GM12878 (cell line): ENCODE measurements around the gene COQ4. TPM values are rescaled to one million over a fixed set of nuclear protein-coding genes. Genes with fewer than 3 reads are reported as not detected.

Source experiments
- ATAC-seq: fragments of 200-7000 bp; cut with Tn5 transposase; 3 replicates; pipeline ENCODE4 v1.9.1; 2020; ENCODE audit warnings: mild to moderate bottlenecking, moderate library complexity
- BruUV-seq: library from RNA; stranded (reverse); fragments of 400-500 nt; replicated peaks from 2 replicates; lab custom pipeline; 2021; lab: Mats Ljungman, UMichigan
- CTCF ChIA-PET: fragments of 300-600 bp; sonication (Branson Sonifier 250); formaldehyde crosslinking; extraction: SDS; loops from one replicate; lab custom pipeline; 2021; ENCODE audit warnings: inconsistent platforms; lab: Yijun Ruan, JAX
- POLR2A ChIA-PET: fragments of 350-600 bp; formaldehyde crosslinking; extraction: SDS; loops from one replicate; lab custom pipeline; 2021; ENCODE audit warnings: inconsistent platforms; lab: Charles Lee
- RAD21 ChIA-PET: fragments of 300-600 bp; sonication (Branson Sonifier 250); formaldehyde crosslinking; loops from one replicate; lab custom pipeline; 2023; ENCODE audit warnings: antibody characterized with exemption; ENCODE audit not compliant: unreplicated experiment; lab: Charles Lee
- SMC1A ChIA-PET: fragments of 300-600 bp; sonication (Branson Sonifier 250); formaldehyde crosslinking; loops from one replicate; lab custom pipeline; 2023; ENCODE audit not compliant: unreplicated experiment, uncharacterized antibody; lab: Charles Lee
- DNase-seq: peaks from one replicate; pipeline ENCODE4 v3.0.0-alpha.2; 2011; ENCODE audit warnings: low read depth, low spot score
- FAIRE-seq: peaks from 3 replicates; lab custom pipeline; 2011; peaks lifted over from hg19 to GRCh38; lab: Jason Lieb, UNC
- H2AFZ ChIP-seq: 2 replicates; pipeline ENCODE4 v1.6.0; 2011; ENCODE audit warnings: low read depth, low read length, control low read depth; ENCODE audit not compliant: control insufficient read depth
- H3K27ac ChIP-seq: 2 replicates; pipeline ENCODE4 v1.5.1; 2011; ENCODE audit warnings: control low read depth; ENCODE audit not compliant: control insufficient read depth, insufficient read depth
- H3K27me3 ChIP-seq, 2 experiments: replicated peaks in 1 of 2; 2 replicates each; pipeline versions ENCODE4 v1.6.0 to v1.6.1; 2011; ENCODE audit warnings: low read length in 1 of 2; ENCODE audit not compliant: control insufficient read depth in 2 of 2, insufficient read depth in 2 of 2
- H3K36me3 ChIP-seq, 2 experiments: 2 replicates each; pipeline ENCODE4 v1.5.1; 2011; ENCODE audit warnings: low read length in 1 of 2; ENCODE audit not compliant: control insufficient read depth in 2 of 2, insufficient read depth in 2 of 2
- H3K4me1 ChIP-seq: 2 replicates; pipeline ENCODE4 v1.6.1; 2011; ENCODE audit warnings: mild to moderate bottlenecking, low read length, moderate library complexity, mixed read lengths; ENCODE audit not compliant: control insufficient read depth, insufficient read depth
- H3K4me2 ChIP-seq: 2 replicates; pipeline ENCODE4 v1.6.0; 2011; ENCODE audit warnings: control low read depth; ENCODE audit not compliant: control insufficient read depth, insufficient read depth
- H3K4me3 ChIP-seq: fragments of 200-600 bp; sonication (generic); 2 replicates; pipeline ENCODE4 v1.5.1; 2016
- H3K79me2 ChIP-seq: 2 replicates; pipeline ENCODE4 v1.6.0; 2011; ENCODE audit warnings: low read length; ENCODE audit not compliant: control insufficient read depth, insufficient read depth
- H3K9ac ChIP-seq: 2 replicates; pipeline ENCODE4 v1.8.0; 2011; ENCODE audit warnings: low read length, control low read depth, mixed read lengths; ENCODE audit not compliant: control insufficient read depth, insufficient read depth
- H3K9me3 ChIP-seq: replicated peaks from 3 replicates; pipeline ENCODE4 v1.5.1; 2011; ENCODE audit warnings: mild to moderate bottlenecking, low read length; ENCODE audit not compliant: control insufficient read depth, insufficient read depth
- H4K20me1 ChIP-seq: 2 replicates; pipeline ENCODE4 v1.6.0; 2011; ENCODE audit not compliant: control insufficient read depth, insufficient read depth
- DPF2 ChIP-seq: fragments of 450-650 bp; IDR thresholded peaks from 2 replicates; pipeline ENCODE4 v1.6.1; 2017; ENCODE audit warnings: mild to moderate bottlenecking
- E2F8 ChIP-seq: fragments of 450-650 bp; IDR thresholded peaks from 2 replicates; pipeline ENCODE4 v1.6.1; 2018; ENCODE audit warnings: mild to moderate bottlenecking, low read depth, moderate library complexity; ENCODE audit not compliant: partially characterized antibody
- ESRRA ChIP-seq: IDR thresholded peaks from 2 replicates; pipeline ENCODE4 v1.6.1; 2012; ENCODE audit warnings: mild to moderate bottlenecking, low read length, improper control_type of control experiment
- ETV6 ChIP-seq, 2 experiments: fragments of 450-650 bp in 1 of 2; IDR thresholded peaks in 1 of 2; conservative IDR thresholded peaks in 1 of 2; 2 replicates each; pipeline ENCODE4 v1.6.1; 2014; ENCODE audit warnings: antibody characterized with exemption in 1 of 2, borderline replicate concordance in 1 of 2, low read depth in 1 of 2, mild to moderate bottlenecking in 1 of 2, moderate library complexity in 1 of 2
- MYB ChIP-seq: fragments of 150-350 bp; IDR thresholded peaks from 2 replicates; pipeline ENCODE4 v1.6.1; 2014; ENCODE audit warnings: mild to moderate bottlenecking, low read depth, low read length, borderline replicate concordance
- NRF1 ChIP-seq: conservative IDR thresholded peaks from 2 replicates; pipeline ENCODE4 v1.6.1; 2011; ENCODE audit warnings: mild to moderate bottlenecking, low read depth, low read length, improper control_type of control experiment
- POU2F2 ChIP-seq: IDR thresholded peaks from 3 replicates; pipeline ENCODE4 v1.6.1; 2011; ENCODE audit warnings: low read depth, mild to moderate bottlenecking, low read length, borderline replicate concordance
- ZNF274 ChIP-seq: IDR thresholded peaks from one replicate; pipeline ENCODE4 v1.8.0; 2011; ENCODE audit not compliant: insufficient read length, insufficient read depth
- ZNF384 ChIP-seq: IDR thresholded peaks from 2 replicates; pipeline ENCODE4 v1.6.1; 2012; ENCODE audit warnings: low read depth, mild to moderate bottlenecking, low read length, improper control_type of control experiment, borderline replicate concordance
- ZNF622 ChIP-seq: fragments of 450-650 bp; IDR thresholded peaks from 2 replicates; pipeline ENCODE4 v1.6.1; 2017; ENCODE audit warnings: mild to moderate bottlenecking, inconsistent platforms
- ZZZ3 ChIP-seq: IDR thresholded peaks from 2 replicates; pipeline ENCODE4 v1.6.1; 2011; ENCODE audit warnings: low read depth; ENCODE audit not compliant: control insufficient read depth, insufficient read length
- WGBS: methylation state at CpG from one replicate; pipeline ENCODE4 v1.1.6; 2016; ENCODE audit warnings: low lambda C conversion rate; ENCODE audit not compliant: insufficient replicate concordance, insufficient coverage; ENCODE audit errors: missing lambda C conversion rate; 5-methylcytosine and 5-hydroxymethylcytosine counted together
- in situ Hi-C: fragments of 300-500 bp; cut with MboI; formaldehyde crosslinking; loops from 9 replicates; pipeline ENCODE4 v1.14.3; 2018; ENCODE audit warnings: mixed read lengths
- intact Hi-C: fragments of 100-400 bp; cut with micrococcal nuclease; formaldehyde crosslinking; loops from one replicate; pipeline ENCODE4 v1.14.2; 2022; ENCODE audit not compliant: unreplicated experiment
- polyA plus RNA-seq, 11 experiments: library from polyadenylated mRNA; depleted of rRNA in 4 of 11; unstranded in 6 of 11; stranded (reverse) in 5 of 11; fragments of >200 nt; fragmentation: Nextera tagmentation in 4 of 11; fragmentation: Illumina TruSeq in 1 of 11; extraction: Ambion mirVana in 4 of 11; extraction: Trizol in 1 of 11; gene quantifications; 1 replicate in 1 of 11; 2 replicates in 10 of 11; pipeline versions ENCODE4 v1.2.1 to v1.2.3, GENCODE V29; 2011 to 2016; ENCODE audit warnings: inconsistent platforms in 2 of 11, missing spikeins in 2 of 11, low read depth in 1 of 11
- total RNA-seq, 4 experiments: library from RNA; depleted of rRNA in 3 of 4; stranded (reverse); fragments of >200 nt in 3 of 4; fragmentation: Illumina TruSeq in 1 of 4; extraction: Trizol in 1 of 4; gene quantifications; 2 replicates each; pipeline versions ENCODE4 v1.2.1 to v1.2.3, GENCODE V29; 2013 to 2021
- TF ChIP-seq, protein P1 (sequence below): fragments of 450-650 bp; IDR thresholded peaks from 2 replicates; pipeline ENCODE4 v1.6.1; 2016; ENCODE audit warnings: mild to moderate bottlenecking

The COQ4 gene
- total and polyA plus RNA-seq, 10 of the 15 experiments (the other 5 are each of a cell fraction or from before 2014, with no cell fraction given), result 3.8 to 64.1 (median 38.6) TPM

GRCh38 chr9:128285033-128285784 lies 37.4 kb upstream of the COQ4 start:
- no peak for TF ChIP-seq ZNF274
- TF ChIP-seq, all 136 proteins: peak for 0
- FAIRE-seq, result no peak
- 75% methylated on average over 12 of the region's 12 CpGs for WGBS
- Histone ChIP-seq H3K27ac (no peak overlapping the region), H3K9ac (no peak overlapping the region), H3K36me3 (no peaks in the 10 kb centered on the region), H3K4me2 (no peak overlapping the region), H2AFZ (no peak overlapping the region), H4K20me1 (no peaks in the 10 kb centered on the region), H3K27me3 (no peaks in the 10 kb centered on the region; a peak in 1 of 4 replicates), H3K9me3 (no peaks in the 10 kb centered on the region), H3K4me1 (no peaks in the 10 kb centered on the region), H3K4me3 (no peak overlapping the region), H3K79me2 (no peaks in the 10 kb centered on the region)
- RAD21 ChIA-PET, result interaction anchor here (0.5 kb wide), 1 partner anchor 23 kb away, joined by 3 read pairs; no protein-coding TSS in a partner anchor
- CTCF ChIA-PET, result no interaction called here
- POLR2A ChIA-PET, result interaction anchor here (0.7 to 0.8 kb wide), 2 partner anchors 9 to 134 kb away, joined by 3 read pairs; partner anchors contain the start of genes GOLGA2 and SWI5
- no peak for ATAC-seq
- in situ Hi-C loops, result no loop called here
- no peak for DNase-seq
- SMC1A ChIA-PET, result interaction anchor here (1.0 kb wide), 1 partner anchor 19 kb away, joined by 3 read pairs; no protein-coding TSS in a partner anchor
- BruUV-seq, result no TSS peak
- intact Hi-C loops, result no loop called here

DNA sequence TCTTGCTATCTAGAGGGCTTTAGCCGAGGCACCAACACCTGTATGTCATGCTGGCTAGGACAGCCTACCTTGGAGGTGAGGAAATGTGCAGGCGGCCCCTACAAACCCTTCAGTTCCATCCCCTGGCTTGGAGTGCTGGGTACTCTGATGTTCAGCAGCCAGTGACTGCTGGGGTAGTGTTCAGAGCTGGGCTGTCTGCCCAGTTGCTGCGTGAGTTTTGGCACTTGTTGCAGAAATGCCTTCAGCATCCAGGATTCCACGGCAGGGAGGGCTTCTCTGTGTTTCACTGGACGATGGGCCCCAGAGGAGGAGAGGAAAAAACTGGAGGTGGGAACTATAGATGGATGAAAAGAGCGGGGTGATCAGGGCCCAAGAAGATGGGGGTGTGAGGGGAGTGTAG lies 36.2 kb upstream of the COQ4 start:
- H2AFZ ChIP-seq, result no peak overlapping the region
- H4K20me1 ChIP-seq, result no peaks in the 10 kb centered on the region
- H3K4me1 ChIP-seq, result no peaks in the 10 kb centered on the region
- H3K4me3 ChIP-seq, result no peak overlapping the region
- FAIRE-seq, result no peak
- H3K79me2 ChIP-seq, result no peaks in the 10 kb centered on the region
- ChIA-PET POLR2A (no interaction called here), CTCF (interaction anchor here (1.5 kb wide), 1 partner anchor 9 kb away, joined by 5 read pairs; no protein-coding TSS in a partner anchor), RAD21 (no interaction called here), SMC1A (no interaction called here)
- no peaks in the 10 kb centered on the region for H3K36me3 ChIP-seq
- in situ Hi-C loops, result no loop called here
- no peak overlapping the region for H3K9ac ChIP-seq
- no peaks in the 10 kb centered on the region for H3K9me3 ChIP-seq
- 81% methylated on average over 6 of the region's 6 CpGs for WGBS
- DNase-seq, result no peak
- H3K27me3 ChIP-seq, result no peaks in the 10 kb centered on the region; a peak in 1 of 4 replicates
- no peak overlapping the region for H3K4me2 ChIP-seq
- H3K27ac ChIP-seq, result no peak overlapping the region
- ATAC-seq, result no peak
- intact Hi-C loops, result no loop called here
- no TSS peak for BruUV-seq
- TF ChIP-seq ZNF384, result no peak
- no peak for TF ChIP-seq ESRRA
- TF ChIP-seq, protein P1, sequence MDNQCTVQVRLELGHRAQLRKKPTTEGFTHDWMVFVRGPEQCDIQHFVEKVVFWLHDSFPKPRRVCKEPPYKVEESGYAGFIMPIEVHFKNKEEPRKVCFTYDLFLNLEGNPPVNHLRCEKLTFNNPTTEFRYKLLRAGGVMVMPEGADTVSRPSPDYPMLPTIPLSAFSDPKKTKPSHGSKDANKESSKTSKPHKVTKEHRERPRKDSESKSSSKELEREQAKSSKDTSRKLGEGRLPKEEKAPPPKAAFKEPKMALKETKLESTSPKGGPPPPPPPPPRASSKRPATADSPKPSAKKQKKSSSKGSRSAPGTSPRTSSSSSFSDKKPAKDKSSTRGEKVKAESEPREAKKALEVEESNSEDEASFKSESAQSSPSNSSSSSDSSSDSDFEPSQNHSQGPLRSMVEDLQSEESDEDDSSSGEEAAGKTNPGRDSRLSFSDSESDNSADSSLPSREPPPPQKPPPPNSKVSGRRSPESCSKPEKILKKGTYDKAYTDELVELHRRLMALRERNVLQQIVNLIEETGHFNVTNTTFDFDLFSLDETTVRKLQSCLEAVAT, result no peak
- no peak for TF ChIP-seq ZNF622
- TF ChIP-seq ZZZ3, result no peak
- no peak for TF ChIP-seq DPF2
- no peak for TF ChIP-seq MYB
- no peak for TF ChIP-seq NRF1
- TF ChIP-seq POU2F2, result no peak
- no peak for TF ChIP-seq E2F8
- TF ChIP-seq ETV6 (conservative IDR thresholded peaks at IDR 0.05 in 1 of 2, IDR thresholded peaks at IDR 0.05 in 1 of 2; ENCODE audit: borderline replicate concordance in 1 of 2, low read depth in 1 of 2), result no peak
